IPS-18c (cell line): ENCODE data around the gene NAV2.
"Not testable (repeated sequence)": the region's sequence is repeated elsewhere in the genome, so short reads cannot be mapped to it uniquely, and the experiment has no call there.

ENCODE experiments used
- H3K4me3 ChIP-seq: 2 replicates; pipeline ENCODE4 v1.7.0; 2013; ENCODE audit warnings: low read depth, mild to moderate bottlenecking, low read length, moderate library complexity; ENCODE audit not compliant: insufficient read depth
- H3K9me3 ChIP-seq: one replicate; pipeline ENCODE4 v1.6.1; 2013; ENCODE audit warnings: mild to moderate bottlenecking, low read length, moderate library complexity; ENCODE audit not compliant: control insufficient read depth, insufficient read depth

Gene NAV2

DNA sequence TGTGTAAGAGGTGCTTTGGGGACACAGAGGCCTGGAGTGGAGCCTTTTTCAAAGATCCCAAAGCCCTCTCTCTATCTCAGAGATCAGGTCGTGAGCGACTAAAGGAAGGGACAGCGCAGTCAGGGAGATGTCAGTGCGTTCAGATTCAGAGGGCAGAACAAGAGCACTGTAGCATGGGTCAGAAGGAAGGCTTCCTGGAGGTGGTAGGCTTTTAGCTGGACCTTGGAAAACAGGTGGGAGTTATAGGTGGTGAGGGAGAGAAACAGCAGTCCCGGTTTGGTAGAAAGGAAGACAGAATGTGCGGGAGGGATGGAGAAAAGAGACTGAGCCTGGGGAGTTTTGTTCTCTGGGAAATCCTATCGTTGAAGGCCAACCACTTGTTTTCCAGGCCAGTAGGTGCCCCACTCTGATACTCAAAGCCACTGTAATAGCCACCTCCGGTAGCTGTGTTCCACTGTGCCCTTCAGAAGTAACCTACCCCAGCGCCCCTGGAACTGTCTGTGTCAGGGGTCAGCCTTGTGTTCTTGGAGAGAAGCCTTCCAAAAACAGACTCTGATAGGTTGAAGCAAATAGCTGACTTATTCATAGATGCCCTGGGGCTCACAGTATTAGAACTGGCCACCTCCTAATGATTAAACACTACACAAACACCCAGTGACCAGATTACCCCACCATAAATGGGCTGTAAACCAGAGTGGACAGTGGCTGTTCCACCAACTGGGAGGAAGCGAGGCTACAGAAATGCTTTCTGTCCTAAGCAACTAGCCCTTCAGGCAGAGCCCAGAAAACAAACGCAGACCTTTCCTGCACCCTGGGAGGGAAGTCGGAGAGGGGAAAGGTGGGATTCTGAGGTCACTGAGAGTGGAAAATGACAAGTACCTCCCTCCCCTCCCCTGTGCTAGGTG is 289.9 kb downstream of the NAV2 start:
- Histone ChIP-seq H3K4me3 (no peak overlapping the region), H3K9me3 (no peaks in the 10 kb centered on the region)

DNA sequence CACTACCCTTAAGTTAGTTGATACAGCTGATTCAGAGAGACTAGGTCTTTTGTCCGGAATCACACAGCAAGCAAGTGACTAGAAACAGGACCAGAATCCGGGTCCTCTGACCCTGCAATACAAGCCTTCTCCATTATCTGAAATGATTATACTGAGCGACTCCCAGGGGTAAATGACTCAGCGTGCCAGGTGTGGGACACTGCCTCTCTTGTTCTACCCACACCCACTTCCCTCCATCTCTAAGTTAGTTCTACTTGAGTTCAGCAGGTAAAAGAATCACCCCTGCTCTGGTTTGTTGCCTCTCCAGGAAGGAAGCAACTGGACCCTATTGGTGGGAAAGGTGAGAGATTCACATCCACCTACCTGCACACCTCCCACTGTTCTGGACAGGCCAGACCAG is 290.7 kb downstream of the NAV2 start:
- Histone ChIP-seq H3K9me3 (no peaks in the 10 kb centered on the region), H3K4me3 (no peak overlapping the region)

DNA sequence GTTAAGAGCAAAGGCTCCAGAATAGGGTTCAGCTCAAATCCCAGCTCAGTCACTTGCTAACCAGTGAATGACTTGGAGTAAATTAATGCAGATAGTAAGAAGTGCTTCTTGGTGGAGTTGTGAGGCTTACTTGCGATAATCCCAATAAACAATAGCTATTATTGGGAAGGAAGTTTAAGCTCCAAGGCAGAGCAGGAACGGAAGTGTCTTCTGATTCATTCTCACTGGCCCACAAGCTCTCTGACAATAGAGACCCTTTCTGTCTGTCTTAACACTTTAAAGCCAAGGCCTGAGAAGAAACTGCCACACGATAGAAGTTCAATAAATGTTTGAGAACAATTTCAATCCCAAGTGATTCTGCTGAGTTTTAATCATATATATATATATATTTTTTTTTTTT is 292.2 kb downstream of the NAV2 start:
- H3K4me3 ChIP-seq = no peak overlapping the region
- no peaks in the 10 kb centered on the region for H3K9me3 ChIP-seq

DNA sequence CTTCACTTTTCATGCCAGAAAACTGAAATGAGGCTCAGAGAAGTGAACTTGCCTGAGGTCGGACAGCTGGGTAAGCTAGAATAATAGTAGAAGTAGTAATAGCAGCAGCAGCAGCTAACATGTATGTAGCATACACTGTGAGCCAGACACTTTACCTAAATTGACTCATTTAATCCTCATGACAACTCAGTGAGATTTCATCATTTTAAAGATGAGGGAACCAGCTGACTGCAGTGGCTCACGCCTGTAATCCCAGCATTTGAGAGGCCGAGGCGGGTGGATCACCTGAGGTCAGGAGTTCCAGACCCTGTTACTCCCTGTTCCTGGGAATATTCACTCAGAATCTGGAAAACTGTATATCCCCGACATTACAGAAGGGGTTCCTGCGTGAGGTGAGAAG is 293.1 kb downstream of the NAV2 start:
- Histone ChIP-seq H3K9me3 (no peaks in the 10 kb centered on the region), H3K4me3 (no peak overlapping the region)

DNA sequence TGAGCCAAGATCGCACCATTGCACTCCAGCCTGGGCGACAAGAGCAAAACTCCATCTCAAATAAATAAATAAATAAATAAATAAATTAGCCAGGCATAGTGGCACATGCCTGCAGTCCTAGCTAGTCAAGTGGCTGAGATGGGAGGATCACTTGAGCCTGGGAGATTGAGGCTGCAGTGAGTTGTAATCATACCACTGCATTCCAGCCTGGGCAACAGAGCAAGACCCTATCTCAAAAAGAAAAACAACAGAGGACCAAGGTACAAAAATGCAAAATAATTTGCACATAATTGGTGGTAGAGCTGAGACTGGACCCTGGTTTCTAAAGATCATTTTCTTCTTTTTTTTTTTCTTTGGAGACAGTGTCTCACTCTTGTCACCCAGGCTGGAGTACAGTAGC is 294.0 kb downstream of the NAV2 start:
- not testable (repeated sequence) for H3K4me3 ChIP-seq, H3K9me3 ChIP-seq

DNA sequence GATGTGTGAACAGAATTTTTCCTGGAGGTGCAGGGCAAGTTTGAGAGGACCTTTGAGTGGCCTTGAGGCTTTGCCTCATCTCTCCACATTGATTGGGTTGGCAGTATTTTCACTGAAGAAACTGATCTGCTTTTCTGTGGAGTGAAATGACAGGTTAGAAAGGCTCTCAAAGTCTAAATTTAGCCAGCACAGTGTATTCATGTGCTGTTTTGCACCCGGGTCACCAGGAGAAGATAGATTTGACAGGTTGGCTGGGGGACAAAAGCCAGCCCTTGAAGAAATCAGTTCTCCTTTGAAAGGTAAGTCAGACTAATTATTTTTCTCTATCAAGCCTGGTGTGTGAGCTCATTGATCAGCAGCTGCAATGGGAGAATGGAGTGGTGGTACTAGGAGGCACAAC is 294.7 kb downstream of the NAV2 start:
- H3K4me3 ChIP-seq = no peak overlapping the region
- no peaks in the 10 kb centered on the region for H3K9me3 ChIP-seq

DNA sequence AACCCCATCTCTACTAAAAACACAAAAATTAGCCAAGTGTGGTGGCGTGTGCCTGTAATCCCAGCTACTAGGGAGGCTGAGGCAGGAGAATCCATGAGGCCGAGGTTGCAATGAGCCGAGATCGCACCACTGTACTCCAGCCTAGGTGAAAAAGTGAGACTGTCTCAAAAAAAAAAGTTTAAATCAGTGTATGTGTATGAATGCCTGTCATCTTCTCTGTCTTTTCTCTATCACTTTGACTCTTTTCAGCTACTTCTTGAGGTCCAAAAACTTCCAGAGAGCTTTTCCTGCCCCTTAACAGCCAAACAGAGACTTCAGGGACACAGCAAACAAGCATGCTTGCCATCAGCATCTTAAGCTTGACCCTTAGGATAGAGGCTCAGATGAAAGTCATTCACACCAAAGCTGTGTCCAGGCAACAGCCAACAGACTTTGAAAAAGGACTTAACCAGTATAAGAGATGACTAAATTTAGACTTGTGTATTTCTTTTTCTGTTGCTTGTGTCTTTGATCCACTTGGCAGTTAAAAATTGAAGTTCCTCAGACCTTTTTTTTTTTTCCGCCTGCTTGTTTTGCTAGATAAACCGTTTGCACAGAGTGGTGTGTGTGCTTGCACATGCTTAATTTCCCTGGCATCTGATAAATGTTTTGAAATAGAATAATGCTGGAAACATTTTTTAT is 295.7 kb downstream of the NAV2 start:
- H3K9me3 ChIP-seq = no peaks in the 10 kb centered on the region

DNA sequence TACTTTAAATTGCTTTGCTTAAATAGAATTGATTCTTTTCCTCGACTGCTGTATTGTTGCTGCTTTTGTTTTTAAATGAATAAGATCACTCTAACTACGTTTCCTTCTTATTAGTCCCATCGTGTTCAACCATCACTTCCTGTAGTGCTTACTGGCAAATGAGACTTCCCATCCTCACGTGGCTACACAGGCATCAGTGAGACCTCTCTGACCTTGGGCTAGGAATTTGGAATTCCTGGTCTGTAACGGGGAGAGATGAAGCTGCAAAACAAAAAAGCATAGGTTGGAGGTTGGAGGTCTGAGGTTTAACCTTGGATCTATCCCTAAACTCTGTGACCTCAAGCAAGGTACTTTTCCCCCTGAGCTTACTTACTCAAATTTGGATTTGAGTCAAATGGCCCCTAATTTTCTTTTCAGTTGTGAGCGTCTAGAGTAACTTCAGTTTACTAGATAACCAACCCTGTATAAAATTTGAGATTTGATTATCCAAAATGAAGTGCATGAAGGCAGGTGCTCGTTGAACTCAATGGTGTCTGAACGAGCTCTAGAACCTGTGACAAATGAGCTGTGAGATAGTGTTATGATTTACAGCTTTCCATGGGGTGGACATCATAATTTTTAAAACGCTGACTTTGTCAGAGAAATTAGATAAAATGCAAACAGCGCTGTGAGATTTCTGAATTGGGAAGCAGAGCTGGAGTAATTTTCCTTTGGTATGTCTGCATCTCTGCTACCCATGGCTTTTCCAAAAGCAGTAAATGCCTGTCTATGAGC is 296.4 kb downstream of the NAV2 start:
- no peak overlapping the region for H3K4me3 ChIP-seq

More for the DNA sequence above, 295.7 kb downstream of the NAV2 start:
- H3K4me3 ChIP-seq = no peak overlapping the region

DNA sequence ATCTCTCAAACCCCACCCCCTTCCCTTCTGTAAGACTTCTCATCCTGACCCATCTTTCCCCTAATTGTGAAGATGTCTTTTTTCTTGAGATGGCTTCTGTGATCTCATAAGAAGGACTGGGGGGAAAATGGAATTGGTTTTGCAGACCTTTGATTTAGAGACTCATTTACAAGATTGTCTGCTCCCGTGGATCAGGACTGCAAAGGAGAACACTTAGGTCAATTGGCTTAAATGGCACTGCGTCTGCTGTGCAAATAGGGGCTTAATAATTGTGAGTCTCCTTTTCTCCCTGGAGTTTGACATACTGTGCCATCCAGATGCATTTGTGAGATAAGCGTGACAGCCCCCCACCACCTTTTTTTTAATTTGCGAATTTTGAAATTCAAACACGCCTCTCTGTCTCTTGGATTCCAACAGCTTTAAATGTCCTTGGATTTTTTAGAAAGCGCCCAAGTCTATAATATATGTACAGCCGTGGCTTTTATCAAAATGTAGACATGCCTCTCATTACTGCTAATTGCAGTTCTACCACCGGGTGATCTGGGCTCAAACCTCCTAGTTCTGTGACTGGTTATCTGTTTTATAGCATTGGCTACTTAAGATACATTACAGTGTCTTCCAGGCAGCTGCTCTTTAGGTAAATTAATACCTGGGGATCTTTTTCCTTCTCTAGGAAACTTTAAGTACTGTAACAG is 297.7 kb downstream of the NAV2 start:
- H3K9me3 ChIP-seq = no peaks in the 10 kb centered on the region

More for the DNA sequence above, 296.4 kb downstream of the NAV2 start:
- H3K9me3 ChIP-seq = no peaks in the 10 kb centered on the region

DNA sequence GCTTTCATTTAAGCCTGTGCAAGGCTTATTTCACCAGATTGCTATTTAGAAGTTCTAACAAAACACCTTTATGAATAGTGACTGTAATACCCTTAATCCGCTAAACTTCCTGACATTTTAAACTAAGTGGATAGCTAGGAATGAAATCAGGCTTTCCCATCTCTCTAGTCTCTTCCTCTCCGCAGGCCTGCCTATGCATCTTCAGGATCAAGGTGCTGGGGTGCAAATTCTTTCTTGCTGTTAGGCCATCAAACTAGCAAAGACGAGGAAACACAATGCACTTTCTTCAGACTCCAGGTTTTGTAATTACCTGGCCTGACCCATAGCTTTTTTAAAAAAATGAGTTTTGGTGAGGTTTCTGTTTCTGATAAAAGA is 298.2 kb downstream of the NAV2 start:
- H3K4me3 ChIP-seq = no peak overlapping the region

More for the DNA sequence above, 297.7 kb downstream of the NAV2 start:
- H3K4me3 ChIP-seq = no peak overlapping the region

DNA sequence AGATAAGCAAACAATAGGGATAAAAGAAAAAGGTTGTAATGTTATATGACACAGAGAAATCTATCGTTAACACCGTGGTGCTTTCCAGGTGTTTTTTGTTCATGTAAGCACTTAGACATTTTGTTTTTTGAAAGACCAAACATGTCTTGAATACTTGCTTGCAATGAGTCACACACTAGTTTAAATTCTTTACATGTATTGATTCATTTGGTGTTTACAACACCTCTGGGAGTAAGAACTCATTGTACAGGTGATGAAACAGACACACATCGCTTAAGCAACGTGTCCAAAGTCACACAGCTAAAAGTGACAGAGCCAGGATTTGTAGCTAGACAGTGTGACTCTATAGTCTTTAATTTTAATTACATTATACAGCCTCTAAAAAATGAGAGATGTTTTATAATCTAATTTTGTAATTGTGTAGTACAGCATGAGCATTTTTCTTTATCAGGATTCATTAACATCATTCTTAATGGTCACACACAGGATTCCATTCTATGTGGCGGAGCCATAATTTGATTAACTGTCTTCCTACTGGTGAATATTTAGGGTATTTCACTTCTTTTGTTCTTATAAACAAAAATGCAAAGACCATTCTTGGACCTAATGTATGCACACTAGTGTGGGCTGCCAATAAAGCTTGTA is 298.8 kb downstream of the NAV2 start:
- no peaks in the 10 kb centered on the region for H3K9me3 ChIP-seq
- H3K4me3 ChIP-seq = no peak overlapping the region

More for the DNA sequence above, 298.2 kb downstream of the NAV2 start:
- H3K9me3 ChIP-seq = no peaks in the 10 kb centered on the region

DNA sequence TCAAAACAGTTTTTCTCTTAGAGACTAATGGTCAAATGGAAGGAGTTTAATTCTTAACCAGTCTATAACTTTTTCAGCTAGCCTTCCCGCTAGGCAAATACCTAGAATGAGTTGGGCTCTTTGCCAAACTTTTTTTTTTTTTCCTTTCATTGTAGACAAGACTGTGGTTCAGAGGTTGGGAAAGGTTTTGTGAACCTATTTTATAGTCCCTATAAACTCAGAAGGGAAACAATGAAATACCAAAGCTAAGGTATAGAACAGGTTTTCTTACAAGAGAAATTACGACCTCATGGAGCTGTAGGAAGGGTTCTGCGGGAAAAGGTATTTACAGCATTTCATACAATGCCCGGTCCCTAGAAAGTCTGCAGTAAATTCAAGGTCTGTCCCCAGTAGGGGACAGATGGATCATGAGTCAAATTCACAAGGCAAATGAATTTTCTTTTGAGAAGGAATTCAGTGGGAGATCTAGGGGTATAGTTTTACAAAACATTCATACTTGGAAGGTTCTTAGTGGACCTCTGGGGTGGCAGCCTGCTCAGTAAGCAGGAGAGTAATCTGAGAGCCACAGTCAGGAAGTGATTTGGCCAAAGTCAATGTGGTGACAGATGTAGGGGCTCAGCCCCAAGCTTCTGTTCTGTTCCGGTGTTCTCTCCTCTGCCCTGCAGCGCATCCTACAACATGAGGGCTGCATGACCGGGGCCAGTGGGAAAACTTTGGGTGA is 300.9 kb downstream of the NAV2 start:
- Histone ChIP-seq H3K9me3 (no peaks in the 10 kb centered on the region), H3K4me3 (no peak overlapping the region)

DNA sequence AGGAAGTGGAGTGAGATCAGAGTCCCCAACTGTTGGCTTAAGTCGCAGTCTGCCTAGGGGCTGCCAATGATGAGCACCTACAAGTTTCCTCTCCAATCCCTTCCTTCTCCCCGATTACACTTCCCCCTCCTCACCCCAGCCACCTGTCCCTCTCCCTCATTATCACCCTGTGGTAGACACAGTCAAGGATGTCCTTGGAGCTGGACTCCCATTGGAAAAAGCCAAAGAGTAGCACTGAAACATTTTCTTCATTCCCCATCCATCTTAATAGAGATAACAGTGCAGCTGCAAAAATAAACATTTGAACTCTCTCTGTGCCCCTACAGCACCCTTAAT is 301.4 kb downstream of the NAV2 start:
- Histone ChIP-seq H3K9me3 (no peaks in the 10 kb centered on the region), H3K4me3 (no peak overlapping the region)

DNA sequence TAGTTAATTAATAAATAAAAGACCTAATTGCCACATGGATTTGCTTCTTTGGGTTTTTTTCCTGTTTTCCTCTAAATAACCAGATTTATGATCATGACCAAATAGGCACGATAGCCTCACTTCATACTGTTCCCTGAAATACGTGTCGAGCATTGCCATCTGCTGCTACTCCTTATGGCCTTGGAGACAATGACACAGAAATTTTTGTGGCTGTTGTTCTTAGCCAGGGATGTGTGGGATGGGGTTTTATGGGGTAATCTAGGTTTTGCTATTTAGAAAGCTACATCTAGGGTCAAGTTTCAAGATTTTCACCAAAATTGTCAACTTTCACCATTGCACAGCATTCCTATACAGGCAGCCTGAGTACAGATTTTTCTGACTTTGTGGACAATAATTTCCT is 302.5 kb downstream of the NAV2 start:
- H3K4me3 ChIP-seq = no peak overlapping the region
- H3K9me3 ChIP-seq = no peaks in the 10 kb centered on the region

DNA sequence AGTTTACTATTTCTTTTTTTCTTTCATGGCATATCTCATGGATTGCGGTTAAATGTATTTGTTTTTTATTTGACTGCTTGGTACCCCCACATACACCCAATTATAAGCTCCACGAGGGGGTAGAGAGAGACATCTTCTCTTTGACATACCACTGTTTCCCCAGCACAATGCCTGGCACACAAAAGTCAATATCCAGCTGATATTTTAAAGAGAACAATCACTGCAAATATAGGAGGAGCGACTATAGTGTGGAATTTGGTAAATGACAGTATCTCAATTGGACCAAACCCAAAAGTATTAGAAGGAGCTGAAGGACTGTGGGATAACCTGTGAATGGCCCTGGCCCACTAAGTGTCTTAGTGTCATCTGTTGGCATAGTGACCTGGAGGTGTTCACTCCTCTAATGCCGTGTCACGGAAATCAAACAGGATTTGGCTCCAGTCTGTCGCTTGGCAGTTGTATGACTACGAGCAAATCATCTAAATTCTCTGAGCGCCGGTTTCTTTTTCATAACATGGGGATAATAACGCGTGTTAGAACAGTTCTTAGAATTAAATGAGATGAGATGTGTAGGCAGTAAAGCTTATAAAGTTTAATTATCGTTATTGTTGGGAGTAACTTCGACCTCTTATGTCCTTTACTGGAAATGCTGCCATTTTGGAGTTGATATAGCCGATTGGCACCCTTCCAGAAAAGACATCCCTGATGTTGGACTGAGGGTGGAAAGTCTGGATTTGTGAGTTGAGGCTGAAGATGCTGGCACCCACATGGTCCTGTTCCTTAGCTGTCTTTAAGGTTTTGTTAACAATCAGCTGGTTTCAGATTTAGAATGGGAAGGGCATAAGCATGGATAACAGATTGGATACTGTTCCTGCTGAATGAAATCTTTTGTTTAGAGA is 303.1 kb downstream of the NAV2 start:
- H3K9me3 ChIP-seq = no peaks in the 10 kb centered on the region
- no peak overlapping the region for H3K4me3 ChIP-seq
